HEK293T (cell line): Measurements from ENCODE around the gene LINC01488.

Experiments
- BHLHE40 ChIP-seq: fragments of 450-650 bp; IDR thresholded peaks from 2 replicates; pipeline ENCODE4 v1.6.1; 2016; ENCODE audit warnings: mild to moderate bottlenecking, moderate library complexity, borderline replicate concordance
- CTBP1 ChIP-seq: fragments of 450-650 bp; IDR thresholded peaks from 2 replicates; pipeline ENCODE4 v1.6.1; 2016; ENCODE audit warnings: borderline replicate concordance
- ELF4 ChIP-seq: fragments of 450-650 bp; IDR thresholded peaks from 2 replicates; pipeline ENCODE4 v1.6.1; 2017; ENCODE audit warnings: antibody characterized with exemption
- FOXA1 ChIP-seq: fragments of 450-650 bp; IDR thresholded peaks from 2 replicates; pipeline ENCODE4 v1.6.1; 2016; ENCODE audit warnings: mild to moderate bottlenecking
- FOXM1 ChIP-seq: fragments of 450-650 bp; IDR thresholded peaks from 2 replicates; pipeline ENCODE4 v1.6.1; 2017; ENCODE audit warnings: mild to moderate bottlenecking, borderline replicate concordance
- HDGF ChIP-seq: fragments of 450-650 bp; IDR thresholded peaks from 2 replicates; pipeline ENCODE4 v1.6.1; 2017; ENCODE audit warnings: antibody characterized with exemption, borderline replicate concordance
- NFRKB ChIP-seq: fragments of 450-650 bp; IDR thresholded peaks from 2 replicates; pipeline ENCODE4 v1.6.1; 2016; ENCODE audit warnings: mild to moderate bottlenecking, moderate library complexity
- SUZ12 ChIP-seq: fragments of 450-650 bp; IDR thresholded peaks from 2 replicates; pipeline ENCODE4 v1.6.1; 2016; ENCODE audit warnings: mild to moderate bottlenecking

DNA sequence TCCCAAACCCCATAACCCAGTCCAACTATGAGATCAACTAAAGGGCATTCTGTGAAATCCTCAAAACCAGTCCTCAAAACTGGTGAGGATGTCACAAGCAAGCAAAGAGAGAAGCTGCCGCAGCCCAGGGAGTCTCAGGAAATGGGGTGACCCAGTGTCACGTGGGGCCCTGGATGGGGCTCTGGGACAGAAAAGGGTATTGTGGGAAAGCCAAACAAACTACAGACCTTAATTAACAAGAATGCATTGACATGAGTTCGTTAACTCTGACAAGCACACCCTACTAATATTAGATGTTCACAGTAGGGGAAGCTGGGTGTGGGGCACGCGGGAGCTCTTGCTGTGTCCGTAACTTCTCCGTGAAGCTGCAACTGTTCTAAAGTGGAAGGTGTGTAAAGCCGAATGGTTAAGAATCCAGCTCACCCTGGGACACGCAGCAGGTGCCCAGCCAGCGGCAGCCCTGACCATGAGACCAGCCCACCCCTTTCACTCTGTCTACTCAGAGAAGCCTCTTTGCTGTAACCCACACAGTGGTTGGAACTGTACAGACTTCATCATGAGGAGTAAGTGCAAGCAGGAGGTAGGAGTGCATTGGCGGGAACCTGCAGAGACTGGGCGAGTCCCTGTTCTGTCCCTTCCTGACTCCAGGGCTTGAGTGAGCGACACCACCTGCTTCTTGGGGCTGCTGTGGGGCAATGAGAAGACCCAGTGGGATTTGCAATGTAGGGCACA, 17.9 kb downstream of the LINC01488 start:
- TF ChIP-seq FOXM1 (no peak), FOXA1 (no peak), SUZ12 (no peak), CTBP1 (no peak), NFRKB (no peak), ELF4 (no peak), BHLHE40 (no peak), HDGF (no peak)
